ENCODE data around the gene EPX.

The EPX gene

GRCh38 chr17:58186591-58186990, 5.9 kb upstream of the EPX start:
- no peak for DNase-seq (ENCODE audit: low spot score)

GRCh38 chr17:58187063-58187462, 5.5 kb upstream of the EPX start:
- no peak for DNase-seq (ENCODE audit: low spot score)

GRCh38 chr17:58187675-58188074, 4.9 kb upstream of the EPX start:
- no peak for DNase-seq (ENCODE audit: low spot score)

DNA sequence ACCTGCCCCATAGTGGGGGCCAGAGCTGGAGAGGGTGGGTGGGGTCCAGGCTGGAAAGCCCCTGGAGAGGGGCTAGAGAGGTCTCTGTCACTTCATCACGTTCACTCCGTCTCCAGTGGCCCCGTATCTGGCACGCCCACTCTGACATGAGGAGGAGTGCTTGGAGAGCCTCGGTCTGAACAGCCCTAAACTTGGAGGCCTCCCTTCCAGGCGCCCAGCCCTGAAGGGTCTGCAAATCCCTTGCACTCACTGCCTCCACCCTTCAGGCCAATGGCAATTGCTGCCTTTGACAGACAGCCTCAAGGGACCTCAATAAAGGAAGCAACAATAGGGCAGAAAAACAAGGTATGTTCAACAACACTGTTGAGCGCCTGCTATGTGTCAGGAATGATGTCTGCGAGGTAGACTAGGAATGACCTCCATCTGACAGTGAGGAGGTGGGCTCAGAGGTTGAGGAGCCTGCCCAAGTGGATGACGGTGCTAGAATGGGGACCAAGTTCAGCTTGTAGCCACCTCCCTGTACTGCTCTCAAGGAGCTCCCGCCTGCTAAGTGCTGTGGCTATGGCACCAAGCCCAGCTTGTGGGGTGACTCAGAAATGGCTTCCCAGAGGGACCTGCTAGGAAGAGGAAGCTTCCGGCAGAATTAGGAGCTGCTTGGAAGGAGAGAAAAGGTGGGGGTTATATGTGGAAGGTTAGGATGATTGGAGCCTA, 2.9 kb upstream of the EPX start:
- DNase-seq (ENCODE audit: low spot score), result peak; percentile 58

- DNase-seq (ENCODE audit: low spot score), result no peak
Observed at GRCh38 chr17:58191241-58191896, 1.2 kb upstream of the EPX start.

- no peak for DNase-seq (ENCODE audit: low spot score)
Observed at GRCh38 chr17:58193641-58194255, 1.2 kb downstream of the EPX start.

- DNase-seq (ENCODE audit: low spot score), result no peak
Observed at GRCh38 chr17:58195518-58196123, 3.1 kb downstream of the EPX start.

DNA sequence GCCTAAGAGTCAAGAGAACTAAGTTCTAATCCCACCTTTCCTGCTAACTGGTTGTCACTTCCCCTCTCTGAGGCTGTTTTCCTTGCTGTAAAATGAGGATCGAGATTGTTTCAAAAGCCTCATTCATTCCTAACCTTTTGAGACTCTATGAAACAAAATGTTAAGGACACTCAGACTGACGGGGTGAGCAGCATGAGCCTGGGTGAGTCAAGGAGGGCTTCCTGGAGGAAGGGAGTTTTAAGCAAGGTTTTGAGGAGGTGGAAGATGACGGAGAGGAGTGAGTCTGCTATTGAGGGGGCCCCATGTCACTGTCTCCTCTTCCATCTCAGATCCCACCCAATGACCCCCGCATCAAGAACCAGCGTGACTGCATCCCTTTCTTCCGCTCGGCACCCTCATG, 4.1 kb downstream of the EPX start:
- DNase-seq (ENCODE audit: low spot score), result no peak

- DNase-seq (ENCODE audit: low spot score), result peak; percentile 30
Observed at GRCh38 chr17:58200024-58200633, 7.6 kb downstream of the EPX start.

GRCh38 chr17:58202859-58203258, 10.3 kb downstream of the EPX start:
- no peak for DNase-seq (ENCODE audit: low spot score)

DNA sequence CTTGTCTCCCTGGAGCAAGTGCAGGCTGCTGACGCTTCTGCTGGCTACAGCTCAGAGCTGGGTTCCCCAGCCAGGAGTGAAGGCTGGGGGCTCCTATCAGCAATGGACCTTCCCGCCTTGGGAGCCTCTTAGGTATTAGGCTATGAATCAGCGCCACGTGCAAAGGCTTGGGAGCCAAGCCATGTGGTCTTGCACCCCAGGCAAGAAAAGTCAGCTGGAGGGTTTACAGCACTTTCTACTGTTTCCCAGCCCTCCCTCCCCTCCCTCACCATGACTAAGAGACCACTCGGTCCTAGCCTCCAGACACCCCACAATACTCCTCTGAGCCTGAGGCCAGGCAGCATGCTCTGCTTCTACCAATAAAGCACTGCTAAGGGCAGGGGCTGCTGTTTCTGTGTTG, 12.3 kb downstream of the EPX start:
- DNase-seq (ENCODE audit: low spot score), result no peak

GRCh38 chr17:58205936-58206335, 13.4 kb downstream of the EPX start:
- no peak for DNase-seq (ENCODE audit: low spot score)

DNA sequence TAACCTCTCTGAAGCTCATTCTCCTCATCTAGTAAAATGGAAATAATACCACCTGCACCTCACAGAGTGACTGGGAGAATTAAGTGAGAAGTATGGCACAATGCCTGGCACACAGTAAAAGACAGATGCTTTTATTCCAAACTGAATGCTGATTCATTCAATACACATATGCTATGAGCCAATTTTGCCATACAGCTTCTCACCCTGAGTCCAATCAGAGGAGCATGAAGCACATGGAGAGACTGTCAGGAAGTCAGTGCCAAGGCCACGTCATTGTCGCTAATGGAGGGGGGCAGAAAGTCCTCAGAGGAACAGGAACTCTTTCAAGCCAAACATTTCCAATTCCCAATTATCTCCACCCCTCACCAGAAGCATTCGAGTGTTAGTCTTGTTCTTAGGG, 14.9 kb downstream of the EPX start:
- DNase-seq (ENCODE audit: low spot score), result no peak

DNA sequence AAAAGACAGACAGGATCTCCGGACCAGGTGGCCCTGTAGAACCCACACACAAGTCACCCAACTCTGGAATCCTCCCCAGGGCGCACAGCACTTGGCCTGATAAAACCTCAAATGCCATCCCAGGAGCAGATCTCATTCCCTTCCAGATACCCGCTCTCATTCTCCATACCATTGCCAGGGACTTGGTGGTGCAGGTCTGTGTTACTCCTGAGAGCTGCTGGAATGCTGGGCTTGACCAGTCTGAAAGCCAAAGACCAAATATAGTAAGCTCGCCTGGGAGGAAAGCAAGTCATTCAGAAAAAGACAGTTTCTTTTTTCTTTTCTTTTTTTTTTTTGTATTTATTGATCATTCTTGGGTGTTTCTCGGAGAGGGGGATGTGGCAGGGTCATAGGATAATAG, 15.8 kb downstream of the EPX start:
- DNase-seq (ENCODE audit: low spot score), result no peak

GRCh38 chr17:58210922-58211321, 18.4 kb downstream of the EPX start:
- DNase-seq (ENCODE audit: low spot score), result no peak

GRCh38 chr17:58215685-58216084, 23.2 kb downstream of the EPX start:
- DNase-seq (ENCODE audit: low spot score), result no peak

DNA sequence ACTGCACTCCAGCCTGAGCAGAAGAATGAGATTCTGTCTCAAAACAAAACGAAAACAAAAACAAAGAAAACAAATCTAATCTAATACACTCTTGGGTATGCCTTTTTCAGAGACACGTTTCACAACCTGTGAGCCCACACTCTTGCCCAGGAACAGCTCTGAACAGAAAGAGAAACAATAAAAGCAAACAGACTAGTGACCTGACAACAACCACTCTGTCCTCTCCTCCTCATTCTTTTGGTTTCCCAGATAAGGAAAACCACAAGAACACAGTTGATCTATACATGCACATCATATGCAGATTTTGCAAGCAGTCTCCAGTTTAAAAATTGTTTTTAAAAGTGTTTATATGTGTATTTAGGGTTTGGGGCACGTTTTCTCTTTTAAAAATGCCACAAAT, 25.2 kb downstream of the EPX start:
- DNase-seq (ENCODE audit: low spot score), result no peak

DNA sequence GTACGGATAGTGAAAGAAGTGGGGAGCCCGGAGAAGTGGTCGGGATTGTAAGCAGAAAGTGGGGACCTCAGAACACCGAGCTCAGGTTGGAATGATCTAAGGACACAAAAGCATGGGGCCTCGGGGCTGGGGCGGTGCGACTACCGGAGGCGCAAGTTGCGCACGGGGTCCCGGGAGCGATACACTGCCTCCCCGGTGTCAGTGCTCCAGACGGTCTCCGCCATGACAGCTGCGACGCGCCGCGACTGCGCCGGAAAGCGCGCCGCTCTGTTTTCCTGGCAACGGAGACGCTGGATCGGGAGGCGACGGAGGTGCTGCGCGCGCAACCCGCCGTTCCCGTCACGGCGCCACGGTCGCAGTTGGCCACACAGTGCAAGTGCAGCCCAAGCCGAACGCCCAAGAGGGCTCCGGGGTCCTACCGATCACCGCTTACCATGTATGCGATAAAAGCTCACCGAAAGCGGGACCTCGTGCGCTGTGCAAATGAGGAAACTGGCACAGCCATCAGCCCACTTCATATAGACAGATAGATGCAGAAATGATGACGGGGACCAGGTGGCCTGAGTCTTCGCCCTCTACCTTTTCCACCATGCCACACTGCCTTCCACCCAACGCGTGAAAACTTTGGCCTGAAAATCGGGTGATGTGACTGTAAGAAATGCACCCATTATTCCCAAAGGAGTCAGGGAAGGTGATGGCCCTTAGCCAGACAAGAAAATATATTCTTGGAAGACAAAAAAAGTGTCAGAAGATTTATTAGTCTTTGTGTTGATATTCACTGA, 26.7 kb downstream of the EPX start, which contains the start of gene MKS1:
MKS1 (minus strand) TSS at position 249 of the 782 bp plus-strand sequence; CDS start at position 224, 25 bp downstream.
- DNase-seq (ENCODE audit: low spot score), result peak; percentile 95

GRCh38 chr17:58219789-58220183, 27.3 kb downstream of the EPX start:
- no peak for DNase-seq (ENCODE audit: low spot score)

- DNase-seq (ENCODE audit: low spot score), result peak; percentile 28
Observed at GRCh38 chr17:58224315-58224714, 31.8 kb downstream of the EPX start.

- DNase-seq (ENCODE audit: low spot score), result no peak
Observed at GRCh38 chr17:58227733-58228132, 35.2 kb downstream of the EPX start.

DNA sequence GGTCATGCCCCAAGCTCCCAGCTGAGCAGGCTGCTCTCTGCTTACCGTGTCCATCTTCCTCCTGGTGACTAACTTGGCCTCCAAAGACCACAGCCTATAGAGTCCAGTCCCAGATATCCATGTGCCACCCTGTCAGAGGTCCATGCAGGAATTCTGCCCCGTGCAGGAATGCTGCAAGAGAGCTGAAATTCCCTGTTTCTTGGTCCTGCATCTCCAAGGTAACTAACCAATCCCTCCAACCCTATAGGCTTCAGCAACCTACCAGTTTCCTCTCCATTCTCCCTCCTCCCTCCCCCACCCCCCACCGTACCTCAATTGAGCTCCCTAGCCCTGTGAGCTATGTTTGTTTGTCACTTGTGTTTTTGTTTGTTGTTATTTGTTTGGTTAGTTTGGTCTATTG, 36.2 kb downstream of the EPX start:
- no peak for DNase-seq (ENCODE audit: low spot score)
